RCC 7860 (cell line): ENCODE data around the gene PRR35.
"Not testable (repeated sequence)": the region's sequence is repeated elsewhere in the genome, so short reads cannot be mapped to it uniquely, and the experiment has no call there.

ENCODE experiments used
- DNase-seq: peaks from one replicate; pipeline ENCODE4 v3.0.0-alpha.2; 2015; ENCODE audit warnings: low spot score
- FAIRE-seq: peaks from 2 replicates; lab custom pipeline; 2012; peaks lifted over from hg19 to GRCh38; lab: Jason Lieb, UNC

PRR35 gene

GRCh38 chr16:591892-592517 lies 31.8 kb downstream of the PRR35 start:
- FAIRE-seq (no peak), DNase-seq (no peak)

DNA sequence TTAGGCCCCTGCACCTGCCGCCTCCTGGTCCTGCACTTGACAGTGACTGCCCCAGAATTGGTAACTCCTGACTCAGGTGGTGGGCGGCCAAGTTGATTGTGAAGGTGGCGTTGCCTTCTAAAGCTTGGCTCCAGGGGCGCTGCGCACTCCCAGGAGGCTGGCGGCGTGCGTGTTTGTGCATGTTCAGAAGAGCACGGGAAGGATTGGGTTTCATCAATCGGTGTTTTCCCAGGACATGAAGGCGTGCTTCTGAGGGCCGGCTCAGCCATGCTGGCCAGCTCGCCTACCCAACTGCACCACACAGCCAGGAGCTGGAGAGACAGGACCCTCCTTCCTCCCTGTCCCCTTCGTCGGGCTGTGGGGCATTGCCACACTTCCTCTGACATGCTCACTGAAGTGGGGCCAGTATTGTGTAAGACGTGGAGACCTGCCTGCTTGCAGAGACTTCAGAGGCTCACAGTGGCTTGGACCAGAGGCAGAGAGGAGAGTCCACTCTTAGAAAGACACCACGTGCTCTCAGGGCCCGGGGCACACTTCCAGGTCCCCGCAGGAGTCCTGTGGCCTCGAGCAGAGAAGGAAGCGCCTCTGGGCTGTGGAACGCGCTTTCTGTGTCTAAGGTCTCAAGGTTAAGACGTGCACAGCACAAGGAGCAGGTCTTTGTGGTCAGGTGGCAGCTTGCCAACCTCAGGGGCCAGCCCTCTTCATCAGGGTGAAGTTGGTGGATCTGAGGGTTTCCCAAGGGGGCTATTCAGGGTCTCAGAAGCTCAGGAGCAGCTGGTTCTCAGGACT lies 32.5 kb downstream of the PRR35 start:
- FAIRE-seq: no peak
- no peak for DNase-seq

DNA sequence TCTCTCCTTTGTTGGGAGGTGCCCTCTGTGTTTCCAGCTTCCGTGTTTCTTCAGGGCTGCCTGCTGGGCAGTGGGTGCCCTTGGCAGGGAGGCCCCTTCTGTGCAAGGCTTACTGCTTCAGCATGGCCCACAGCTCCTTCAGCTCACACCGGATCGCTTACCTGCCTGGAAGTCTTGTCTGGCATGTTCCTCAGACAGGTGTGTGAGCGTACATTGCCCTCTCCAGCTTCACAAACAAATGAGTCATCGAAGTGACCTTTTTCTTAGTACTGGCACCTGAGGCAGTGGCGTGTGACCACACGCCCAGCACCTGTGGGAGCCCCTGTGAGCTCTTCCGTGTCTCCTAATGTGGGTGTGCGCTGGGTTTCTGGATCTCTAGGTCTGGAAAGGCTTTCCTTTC lies 33.2 kb downstream of the PRR35 start:
- DNase-seq: no peak
- no peak for FAIRE-seq

- FAIRE-seq (no peak), DNase-seq (no peak)
These were observed 33.6 kb downstream of the PRR35 start for GRCh38 chr16:593807-594206.

- DNase-seq: no peak
- no peak for FAIRE-seq
These were observed 34.9 kb downstream of the PRR35 start for GRCh38 chr16:595094-595528.

- FAIRE-seq (no peak), DNase-seq (no peak)
These were observed 35.9 kb downstream of the PRR35 start for GRCh38 chr16:595942-596735.

GRCh38 chr16:596736-597060 lies 36.5 kb downstream of the PRR35 start:
- FAIRE-seq (no peak), DNase-seq (no peak)

DNA sequence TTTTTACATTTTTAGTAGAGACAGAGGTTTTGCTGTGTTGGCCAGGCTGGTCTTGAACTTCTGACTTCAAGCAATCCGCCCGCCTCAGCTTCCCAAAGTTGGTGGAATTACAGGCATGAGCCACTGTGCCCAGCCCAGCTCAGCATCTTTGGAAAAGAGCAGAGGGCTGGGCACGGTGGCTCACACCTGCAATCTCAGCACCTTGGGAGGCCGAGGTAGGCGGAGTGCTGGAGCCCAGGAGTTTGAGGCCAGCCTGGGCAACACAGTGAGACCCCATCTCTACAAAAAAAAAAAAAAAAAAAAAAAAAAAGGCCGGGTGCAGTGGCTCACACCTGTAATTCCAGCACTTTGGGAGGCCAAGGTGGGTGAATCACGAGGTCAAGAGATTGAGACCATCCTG lies 37.5 kb downstream of the PRR35 start:
- FAIRE-seq, DNase-seq: not testable (repeated sequence)

- no peak for DNase-seq
These were observed 38.9 kb downstream of the PRR35 start for GRCh38 chr16:598823-599739.

GRCh38 chr16:600781-601180 lies 40.6 kb downstream of the PRR35 start:
- FAIRE-seq (no peak), DNase-seq (no peak)

More at GRCh38 chr16:598823-599739, 38.9 kb downstream of the PRR35 start:
- FAIRE-seq: no peak

DNA sequence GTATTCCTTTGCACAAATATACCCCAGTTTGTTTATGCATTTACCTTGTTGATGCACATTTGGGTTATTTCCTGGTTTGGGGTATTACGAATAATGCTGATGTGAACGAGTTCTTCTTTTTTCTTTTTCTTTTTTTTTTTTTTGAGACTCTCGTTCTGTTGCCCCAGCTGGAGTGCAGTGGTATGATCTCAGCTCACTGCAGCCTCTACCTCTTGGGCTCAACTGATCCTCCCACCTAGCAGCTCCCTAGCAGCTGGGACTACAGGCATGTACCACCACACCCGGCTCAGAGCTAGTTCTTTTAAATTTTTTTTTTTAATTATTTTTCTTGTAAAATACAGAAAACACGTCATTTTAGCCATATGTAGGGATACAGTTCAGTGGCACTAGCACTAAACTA lies 43.7 kb downstream of the PRR35 start:
- no peak for FAIRE-seq

GRCh38 chr16:606656-607307 lies 46.6 kb downstream of the PRR35 start:
- FAIRE-seq: no peak

More for the DNA sequence above, 43.7 kb downstream of the PRR35 start:
- DNase-seq: no peak

GRCh38 chr16:608019-608418 lies 47.8 kb downstream of the PRR35 start:
- FAIRE-seq (no peak), DNase-seq (no peak)

More at GRCh38 chr16:606656-607307, 46.6 kb downstream of the PRR35 start:
- no peak for DNase-seq

DNA sequence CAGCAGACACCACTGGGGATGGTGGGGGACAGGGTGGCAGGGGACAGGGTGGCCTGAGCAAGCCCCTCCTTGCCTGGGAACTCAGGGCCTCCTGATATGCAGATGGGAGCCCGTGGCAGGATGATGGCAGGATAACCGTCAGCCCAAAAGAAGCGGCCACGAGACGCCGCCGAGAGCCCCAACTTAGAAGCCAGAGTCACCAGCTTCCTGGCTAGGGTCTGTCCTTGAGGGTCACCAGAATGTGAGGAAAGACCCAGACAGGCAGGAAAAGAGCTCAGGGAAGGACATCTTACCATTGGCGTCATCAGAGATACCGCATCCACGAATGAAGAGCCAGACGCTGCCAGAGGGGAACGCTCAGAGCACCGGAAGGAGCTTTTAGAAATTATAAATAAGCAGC lies 49.1 kb downstream of the PRR35 start:
- FAIRE-seq (no peak), DNase-seq (no peak)

GRCh38 chr16:609984-610383 lies 49.8 kb downstream of the PRR35 start:
- no peak for FAIRE-seq
- no peak for DNase-seq

DNA sequence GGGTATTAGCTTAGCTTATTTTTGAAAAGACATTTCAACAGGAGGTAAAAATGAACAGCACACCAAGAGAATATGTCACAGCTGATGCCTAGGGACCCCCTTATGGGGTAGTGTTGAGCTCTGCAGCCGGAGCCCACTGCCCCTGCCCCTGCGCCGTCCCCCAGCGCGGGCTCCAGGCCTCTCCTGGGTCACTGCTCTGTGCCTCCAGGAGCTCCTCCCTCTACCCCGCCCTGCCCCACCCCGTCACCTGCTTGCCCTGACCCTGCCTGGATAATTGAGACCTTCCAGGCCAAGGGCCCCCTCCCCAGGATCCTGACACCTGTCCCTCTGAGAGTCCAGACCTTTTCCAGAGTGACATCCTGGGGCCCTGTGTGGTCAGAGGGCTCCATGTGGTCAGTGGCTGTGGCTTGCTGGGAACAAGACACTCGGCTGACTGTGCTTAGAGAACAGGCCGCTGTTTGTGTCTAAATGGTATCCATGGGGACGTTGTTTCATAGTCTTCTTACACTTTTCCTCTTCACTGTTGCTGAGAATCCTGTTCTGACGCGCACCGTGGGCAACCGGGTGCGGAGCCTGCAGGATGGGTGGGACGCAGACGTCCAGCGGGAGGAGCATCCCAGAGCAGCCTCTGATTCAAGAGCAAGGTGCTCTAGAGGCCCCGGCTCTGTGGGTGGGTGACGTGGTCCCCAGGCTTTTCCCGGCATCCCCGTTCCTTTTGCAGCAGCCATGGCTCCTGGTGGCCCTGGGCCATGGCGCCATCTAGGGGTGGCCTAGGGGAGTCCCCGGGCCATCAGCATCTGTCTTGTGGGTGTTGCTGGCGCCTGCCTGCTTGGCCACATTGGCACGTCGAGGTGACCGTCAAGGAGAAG lies 50.6 kb downstream of the PRR35 start:
- FAIRE-seq: no peak

GRCh38 chr16:615122-615521 lies 54.9 kb downstream of the PRR35 start:
- DNase-seq: no peak
- FAIRE-seq: no peak

More for the DNA sequence above, 50.6 kb downstream of the PRR35 start:
- no peak for DNase-seq
